Measurements from ENCODE around the gene BCAS3. TPM values are rescaled to one million over a fixed set of nuclear protein-coding genes. Genes with fewer than 3 reads are reported as not detected.
"Not testable (repeated sequence)": the region's sequence is repeated elsewhere in the genome, so short reads cannot be mapped to it uniquely, and the experiment has no call there.

Gene BCAS3
- total RNA-seq, 1 experiment from 2014 or later, result 14.3 TPM

DNA sequence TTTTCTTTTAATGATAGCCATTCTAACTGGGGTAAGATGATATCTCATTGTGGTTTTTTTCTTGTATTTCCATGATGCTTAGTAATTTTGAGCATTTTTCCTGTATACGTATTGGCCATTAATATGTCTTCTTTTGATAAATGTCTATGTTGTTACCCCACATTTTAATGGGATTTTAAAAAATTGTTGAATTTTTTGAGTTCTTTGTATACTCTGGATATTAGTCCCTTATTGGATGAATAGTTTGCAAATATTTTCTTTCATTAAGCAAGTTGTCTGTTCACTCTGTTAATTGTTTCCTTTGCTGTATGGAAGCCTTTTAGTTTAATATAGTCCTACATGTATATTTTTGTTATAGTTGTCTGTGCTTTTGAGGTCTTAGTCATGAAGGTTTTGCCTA is 79.8 kb downstream of the BCAS3 start:
- H3K27ac ChIP-seq, result no peak overlapping the region
- no peaks in the 10 kb centered on the region for H3K9me3 ChIP-seq (replicated peaks)
- DNase-seq (ENCODE audit: low read depth in 1 of 2, low spot score in 2 of 2), result no peak
- H3K36me3 ChIP-seq, result no peaks in the 10 kb centered on the region
- no peaks in the 10 kb centered on the region for H3K27me3 ChIP-seq (replicated peaks)
- no peaks in the 10 kb centered on the region for H3K4me1 ChIP-seq (replicated peaks)
- H3K4me3 ChIP-seq, result no peak overlapping the region

DNA sequence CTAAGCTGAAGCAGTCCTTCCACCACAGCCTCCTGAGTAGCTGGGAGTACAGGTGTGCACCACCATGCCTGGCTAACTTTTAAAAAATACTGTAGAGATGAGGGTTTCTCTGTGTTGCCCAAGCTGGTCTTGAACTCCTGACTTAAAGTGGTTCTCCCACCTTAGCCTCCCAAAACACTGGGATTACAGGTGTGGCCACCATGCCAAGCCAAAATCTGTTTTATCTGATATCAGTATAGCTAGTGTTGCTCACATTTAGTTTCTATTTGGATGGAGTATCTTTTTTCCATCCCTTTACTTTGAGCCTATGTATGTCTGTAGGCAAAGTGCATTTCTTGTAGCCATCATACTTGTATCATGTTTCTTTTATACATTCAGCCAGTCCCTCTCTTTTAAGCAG is 82.1 kb downstream of the BCAS3 start:
- H3K27ac ChIP-seq, result no peak overlapping the region
- H3K36me3 ChIP-seq, result no peaks in the 10 kb centered on the region
- no peak overlapping the region for H3K4me3 ChIP-seq
- H3K9me3 ChIP-seq (replicated peaks), result no peaks in the 10 kb centered on the region
- DNase-seq (ENCODE audit: low read depth in 1 of 2, low spot score in 2 of 2), result no peak
- no peaks in the 10 kb centered on the region for H3K4me1 ChIP-seq (replicated peaks)
- H3K27me3 ChIP-seq (replicated peaks), result no peaks in the 10 kb centered on the region

DNA sequence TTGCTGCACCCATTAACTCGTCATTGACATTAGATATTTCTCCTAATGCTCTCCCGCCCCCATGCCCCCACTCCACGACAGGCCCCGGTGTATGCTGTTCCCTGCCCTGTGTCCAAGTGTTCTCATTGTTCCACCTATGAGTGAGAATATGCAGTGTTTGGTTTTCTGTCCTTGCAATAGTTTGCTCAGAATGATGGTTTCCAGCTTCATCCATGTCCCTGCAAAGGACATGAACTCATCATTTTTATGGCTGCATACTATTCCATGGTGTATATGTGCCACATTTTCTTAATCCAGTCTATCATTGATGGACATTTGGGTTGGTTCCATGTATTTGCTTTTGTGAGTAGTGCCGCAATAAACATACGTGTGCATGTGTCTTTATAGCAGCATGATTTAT is 83.7 kb downstream of the BCAS3 start:
- H3K27ac ChIP-seq; H3K4me3 ChIP-seq; H3K36me3 ChIP-seq; H3K4me1 ChIP-seq (replicated peaks); DNase-seq (ENCODE audit: low read depth in 1 of 2, low spot score in 2 of 2); H3K27me3 ChIP-seq (replicated peaks); H3K9me3 ChIP-seq (replicated peaks): not testable (repeated sequence)

DNA sequence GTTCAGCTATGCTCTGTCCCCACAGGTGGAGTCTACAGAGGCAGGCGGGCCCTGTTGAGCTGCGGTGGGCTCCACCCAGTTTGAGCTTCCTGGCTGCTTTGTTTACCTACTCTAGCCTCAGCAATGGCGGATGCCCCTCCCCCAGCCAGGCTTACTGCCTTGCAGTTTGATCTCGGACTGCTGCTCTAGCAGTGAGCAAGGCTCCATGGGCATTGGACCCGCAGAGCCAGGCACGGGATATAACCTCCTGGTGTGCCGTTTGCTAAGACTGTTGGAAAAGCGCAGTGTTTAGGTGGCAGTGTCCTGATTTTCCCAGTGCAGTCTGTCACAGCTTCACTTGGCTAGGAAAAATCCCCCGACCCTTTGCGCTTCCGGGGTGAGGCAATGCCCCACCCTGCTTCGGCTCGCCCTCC is 89.1 kb downstream of the BCAS3 start:
- no peaks in the 10 kb centered on the region for H3K36me3 ChIP-seq
- no peak overlapping the region for H3K4me3 ChIP-seq
- H3K9me3 ChIP-seq (replicated peaks), result no peaks in the 10 kb centered on the region
- no peaks in the 10 kb centered on the region for H3K4me1 ChIP-seq (replicated peaks)
- no peak for DNase-seq (ENCODE audit: low read depth in 1 of 2, low spot score in 2 of 2)
- no peaks in the 10 kb centered on the region for H3K27me3 ChIP-seq (replicated peaks)
- no peak overlapping the region for H3K27ac ChIP-seq

DNA sequence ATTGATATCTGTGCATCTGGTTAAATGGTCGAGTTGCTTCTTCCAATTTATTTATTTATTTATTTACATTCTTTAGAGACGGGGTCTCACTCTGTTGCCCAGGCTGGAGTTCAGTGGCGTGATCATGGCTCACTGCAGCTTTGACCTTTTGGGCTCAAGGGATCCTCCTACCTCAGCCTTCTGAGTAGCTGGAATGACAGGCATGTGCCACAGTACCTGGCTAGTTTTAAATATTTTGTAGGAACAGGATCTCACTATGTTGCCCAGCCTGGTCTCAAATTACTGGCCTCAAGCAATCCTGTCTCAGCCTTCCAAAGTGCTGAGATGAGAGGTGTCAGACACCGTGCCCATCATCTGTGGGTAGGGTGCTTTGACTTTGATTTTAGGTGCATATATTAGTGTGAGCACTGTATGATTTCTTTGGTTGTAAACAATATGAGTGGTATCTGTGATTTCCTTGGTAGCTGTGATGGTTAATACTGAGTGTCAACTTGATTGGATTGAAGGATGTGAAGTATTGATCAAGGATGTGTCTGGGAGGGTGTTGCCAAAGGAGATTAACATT is 90.2 kb downstream of the BCAS3 start:
- Histone ChIP-seq H3K4me1 (replicated peaks) (no peaks in the 10 kb centered on the region), H3K9me3 (replicated peaks) (no peaks in the 10 kb centered on the region), H3K36me3 (no peaks in the 10 kb centered on the region), H3K27ac (no peak overlapping the region), H3K4me3 (no peak overlapping the region), H3K27me3 (replicated peaks) (no peaks in the 10 kb centered on the region)
- DNase-seq (ENCODE audit: low read depth in 1 of 2, low spot score in 2 of 2), result no peak

DNA sequence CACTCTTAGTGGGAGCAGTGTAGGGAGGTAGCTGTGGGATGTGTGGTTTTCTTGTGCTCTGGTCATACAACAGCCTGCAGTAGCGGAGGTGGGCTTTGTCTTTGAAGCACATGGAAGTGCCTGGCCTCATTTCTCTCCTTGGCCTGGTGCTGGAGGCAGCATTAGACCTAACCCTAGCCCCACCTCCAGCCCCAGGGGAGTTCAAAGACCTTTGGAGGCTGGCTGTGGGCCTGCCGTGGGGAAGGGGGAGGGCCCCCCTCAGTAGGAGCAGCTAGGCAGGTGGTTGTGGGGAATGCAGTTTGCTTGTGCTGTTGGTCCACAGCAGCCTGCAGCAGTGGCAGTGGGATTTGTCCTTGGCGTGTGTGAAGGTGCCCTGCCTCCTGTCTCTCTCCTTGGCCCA is 91.7 kb downstream of the BCAS3 start:
- no peaks in the 10 kb centered on the region for H3K9me3 ChIP-seq (replicated peaks)
- H3K36me3 ChIP-seq, result no peaks in the 10 kb centered on the region
- H3K27ac ChIP-seq, result no peak overlapping the region
- no peaks in the 10 kb centered on the region for H3K4me1 ChIP-seq (replicated peaks)
- no peak for DNase-seq (ENCODE audit: low read depth in 1 of 2, low spot score in 2 of 2)
- no peaks in the 10 kb centered on the region for H3K27me3 ChIP-seq (replicated peaks)
- H3K4me3 ChIP-seq, result no peak overlapping the region

DNA sequence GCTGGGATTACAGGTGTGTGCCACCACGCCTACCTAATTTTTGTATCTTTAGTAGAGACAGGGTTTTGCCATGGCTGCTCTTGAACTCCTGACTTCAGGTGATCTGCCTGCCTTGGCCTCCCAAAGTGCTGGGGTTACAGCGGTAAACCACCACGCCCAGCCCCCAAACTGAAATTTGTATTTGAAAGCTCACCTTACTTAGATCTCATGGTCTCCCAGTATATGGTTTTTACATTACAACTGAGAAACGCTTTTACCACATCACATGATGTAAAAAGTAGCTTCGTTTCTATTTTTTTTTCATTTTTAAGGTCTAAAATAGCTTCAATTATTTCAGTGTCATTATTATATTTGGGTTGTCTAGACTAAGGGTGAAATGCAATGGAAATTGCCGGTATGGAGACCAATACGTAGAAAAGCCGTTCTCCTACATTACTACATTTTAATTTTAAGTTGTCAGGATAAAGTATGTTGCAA is 93.3 kb downstream of the BCAS3 start:
- no peak overlapping the region for H3K27ac ChIP-seq
- no peaks in the 10 kb centered on the region for H3K9me3 ChIP-seq (replicated peaks)
- H3K4me3 ChIP-seq, result no peak overlapping the region
- no peaks in the 10 kb centered on the region for H3K36me3 ChIP-seq
- H3K27me3 ChIP-seq (replicated peaks), result no peaks in the 10 kb centered on the region
- H3K4me1 ChIP-seq (replicated peaks), result no peaks in the 10 kb centered on the region
- DNase-seq (ENCODE audit: low read depth in 1 of 2, low spot score in 2 of 2), result no peak

DNA sequence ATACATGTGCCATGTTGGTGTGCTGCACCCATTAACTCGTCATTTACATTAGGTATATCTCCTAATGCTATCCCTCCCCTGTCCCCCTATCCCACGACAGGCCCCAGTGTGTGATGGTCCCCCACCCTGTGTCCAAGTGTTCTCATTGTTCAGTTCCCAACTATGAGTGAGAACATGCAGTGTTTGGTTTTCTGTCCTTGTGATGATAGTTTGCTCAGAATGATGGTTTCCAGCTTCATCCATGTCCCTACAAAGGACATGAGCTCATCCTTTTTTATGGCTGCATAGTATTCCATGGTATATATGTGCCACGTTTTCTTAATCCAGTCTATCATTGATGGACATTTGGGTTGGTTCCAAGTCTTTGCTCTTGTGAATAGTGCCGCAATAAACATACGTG is 94.0 kb downstream of the BCAS3 start:
- not testable (repeated sequence) for H3K27me3 ChIP-seq (replicated peaks); H3K9me3 ChIP-seq (replicated peaks); H3K27ac ChIP-seq; DNase-seq (ENCODE audit: low read depth in 1 of 2, low spot score in 2 of 2); H3K36me3 ChIP-seq; H3K4me1 ChIP-seq (replicated peaks); H3K4me3 ChIP-seq

DNA sequence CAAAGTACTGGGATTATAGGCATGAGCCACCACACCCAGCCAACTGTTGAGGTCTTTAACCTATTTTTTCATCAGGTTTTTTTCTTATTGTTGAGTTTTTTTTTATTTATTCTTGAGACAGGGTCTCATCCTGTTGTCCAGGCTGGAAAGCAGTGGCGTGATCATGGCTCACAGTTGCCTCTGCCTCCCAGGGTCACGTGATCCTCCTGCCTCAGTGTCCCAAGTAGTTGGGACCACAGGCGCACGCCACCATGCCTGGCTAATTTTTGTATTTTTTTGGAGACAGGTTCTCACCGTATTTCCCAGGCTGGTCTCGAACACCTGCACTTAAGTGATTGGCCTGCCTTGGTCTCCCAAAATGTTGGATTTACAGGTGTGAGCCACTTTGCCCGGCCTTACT is 95.9 kb downstream of the BCAS3 start:
- no peaks in the 10 kb centered on the region for H3K9me3 ChIP-seq (replicated peaks)
- H3K4me1 ChIP-seq (replicated peaks), result no peaks in the 10 kb centered on the region
- H3K36me3 ChIP-seq, result no peaks in the 10 kb centered on the region
- no peak overlapping the region for H3K27ac ChIP-seq
- H3K4me3 ChIP-seq, result no peak overlapping the region
- DNase-seq (ENCODE audit: low read depth in 1 of 2, low spot score in 2 of 2), result no peak
- no peaks in the 10 kb centered on the region for H3K27me3 ChIP-seq (replicated peaks)

DNA sequence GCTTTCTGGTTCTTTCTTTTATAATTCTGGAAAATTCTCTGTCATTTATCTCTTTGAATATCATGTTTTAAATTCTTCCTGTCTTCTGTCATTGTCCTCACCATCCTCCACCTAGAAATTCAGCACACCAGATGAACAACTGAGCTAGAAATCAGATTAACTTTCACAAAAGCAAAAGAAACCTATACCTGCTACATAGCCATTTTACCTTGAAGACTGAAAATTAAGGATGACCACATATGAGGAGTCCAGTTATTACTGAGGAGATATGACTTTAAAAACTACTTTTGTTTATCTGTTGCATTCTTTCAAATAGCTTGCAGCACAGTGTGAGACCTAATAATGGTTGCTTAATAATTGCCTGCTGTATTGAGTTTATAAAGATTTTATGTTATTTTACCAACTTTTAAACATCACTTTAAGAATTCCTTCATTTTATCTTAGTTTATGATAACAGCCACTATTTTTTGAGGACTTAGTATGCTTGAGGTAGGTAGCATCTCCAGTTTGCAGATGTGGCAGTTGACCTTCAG is 104.3 kb downstream of the BCAS3 start:
- H3K4me3 ChIP-seq, result no peak overlapping the region
- H3K9me3 ChIP-seq (replicated peaks), result no peaks in the 10 kb centered on the region
- no peak overlapping the region for H3K27ac ChIP-seq
- no peak for DNase-seq (ENCODE audit: low read depth in 1 of 2, low spot score in 2 of 2)
- H3K27me3 ChIP-seq (replicated peaks), result no peaks in the 10 kb centered on the region
- H3K4me1 ChIP-seq (replicated peaks), result no peaks in the 10 kb centered on the region
- H3K36me3 ChIP-seq, result no peaks in the 10 kb centered on the region

DNA sequence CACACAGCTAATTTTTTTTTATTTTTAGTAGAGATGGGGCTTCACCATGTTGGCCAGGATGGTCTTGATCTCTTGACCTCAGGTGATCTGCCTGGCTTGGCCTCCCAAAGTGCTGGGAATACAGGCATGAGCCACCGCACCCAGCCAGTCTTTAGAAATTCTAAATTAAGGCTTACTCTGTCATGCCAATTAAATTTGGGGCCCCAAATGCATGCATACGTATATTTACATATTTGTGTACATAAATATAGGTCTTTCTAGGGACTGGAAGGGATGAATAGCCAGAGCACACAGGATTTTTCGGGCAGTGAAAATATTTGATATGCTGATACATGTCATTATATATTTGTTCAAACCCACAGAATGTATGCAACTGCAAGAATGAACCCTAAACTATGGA is 105.1 kb downstream of the BCAS3 start:
- no peaks in the 10 kb centered on the region for H3K4me1 ChIP-seq (replicated peaks)
- no peak for DNase-seq (ENCODE audit: low read depth in 1 of 2, low spot score in 2 of 2)
- H3K36me3 ChIP-seq, result no peaks in the 10 kb centered on the region
- no peaks in the 10 kb centered on the region for H3K27me3 ChIP-seq (replicated peaks)
- no peak overlapping the region for H3K4me3 ChIP-seq
- H3K9me3 ChIP-seq (replicated peaks), result no peaks in the 10 kb centered on the region
- no peak overlapping the region for H3K27ac ChIP-seq

DNA sequence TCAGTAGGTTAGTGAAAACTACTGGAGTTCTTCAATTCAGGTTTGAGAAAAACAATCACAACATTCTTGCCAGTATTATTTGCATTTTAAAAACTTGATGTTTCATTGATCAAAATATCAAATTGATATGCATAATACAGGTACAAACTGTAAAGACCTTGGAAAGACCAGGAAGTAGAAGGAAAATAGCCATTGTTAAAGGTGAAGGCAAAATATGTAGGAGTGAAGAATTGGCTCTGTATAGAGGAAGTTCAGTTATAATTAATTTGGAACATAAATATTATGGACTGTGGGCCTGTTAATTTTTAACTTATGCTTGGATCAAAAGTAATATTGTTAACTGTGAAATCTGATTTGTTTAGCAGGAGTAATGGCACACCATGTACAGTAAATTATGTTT is 112.6 kb downstream of the BCAS3 start:
- no peak overlapping the region for H3K27ac ChIP-seq
- H3K4me3 ChIP-seq, result no peak overlapping the region
- H3K4me1 ChIP-seq (replicated peaks), result no peaks in the 10 kb centered on the region
- H3K27me3 ChIP-seq (replicated peaks), result no peaks in the 10 kb centered on the region
- H3K9me3 ChIP-seq (replicated peaks), result no peaks in the 10 kb centered on the region
- DNase-seq (ENCODE audit: low read depth in 1 of 2, low spot score in 2 of 2), result no peak
- no peaks in the 10 kb centered on the region for H3K36me3 ChIP-seq

DNA sequence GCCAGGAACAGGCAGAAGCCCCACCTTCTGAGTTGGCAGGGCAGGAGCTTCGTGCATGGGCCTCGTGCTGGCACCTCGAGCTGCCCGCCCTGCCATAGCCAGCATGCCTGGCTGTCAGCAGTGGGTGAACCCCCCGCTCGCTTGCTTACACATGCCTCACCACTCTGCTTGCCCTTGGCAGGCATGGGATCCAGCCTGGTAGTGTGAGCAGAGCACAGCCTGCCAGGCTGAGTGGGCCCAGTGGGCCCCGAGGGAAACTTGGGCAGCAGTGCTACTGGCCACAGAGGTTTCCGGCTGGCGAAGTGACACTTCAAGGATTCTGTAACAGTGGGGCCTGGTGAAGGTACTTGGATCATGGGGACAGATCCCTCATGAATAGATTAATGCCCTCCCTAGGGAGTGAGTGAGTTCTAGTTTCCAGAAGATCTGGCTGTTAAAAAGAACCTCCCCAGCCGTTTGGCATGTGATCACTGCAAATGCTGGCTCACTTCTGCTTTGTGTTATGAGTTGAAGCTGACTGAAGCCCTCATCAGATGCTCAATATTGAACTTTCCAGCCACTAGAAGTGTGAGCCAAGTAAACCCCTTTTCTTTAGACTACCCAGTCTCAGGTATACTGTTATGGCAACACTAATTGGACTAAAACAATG is 114.7 kb downstream of the BCAS3 start:
- Histone ChIP-seq H3K4me3 (no peak overlapping the region), H3K9me3 (replicated peaks) (no peaks in the 10 kb centered on the region), H3K27ac (no peak overlapping the region), H3K36me3 (no peaks in the 10 kb centered on the region), H3K27me3 (replicated peaks) (no peaks in the 10 kb centered on the region), H3K4me1 (replicated peaks) (no peaks in the 10 kb centered on the region)
- DNase-seq (ENCODE audit: low read depth in 1 of 2, low spot score in 2 of 2), result no peak

DNA sequence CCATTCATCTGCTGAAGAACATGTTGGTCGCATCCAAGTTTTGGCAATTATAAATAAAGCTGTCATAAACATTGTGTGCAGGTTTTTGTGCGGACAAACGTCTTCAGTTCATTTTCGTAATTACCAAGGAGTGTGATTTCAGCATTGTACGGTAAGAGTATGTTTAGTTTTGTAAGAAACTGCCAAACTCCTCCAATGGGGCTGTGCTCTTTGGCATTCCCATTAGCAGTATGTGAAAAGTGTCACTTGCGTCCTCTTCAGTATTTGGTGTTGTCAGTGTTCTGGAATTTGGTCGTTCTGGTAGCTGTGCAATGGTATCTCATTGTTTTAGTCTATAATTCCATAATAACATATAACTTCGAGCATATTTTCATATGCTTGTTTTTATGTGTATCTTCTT is 120.9 kb downstream of the BCAS3 start:
- Histone ChIP-seq H3K27ac (no peak overlapping the region), H3K27me3 (replicated peaks) (no peaks in the 10 kb centered on the region), H3K9me3 (replicated peaks) (no peaks in the 10 kb centered on the region), H3K4me3 (no peak overlapping the region), H3K36me3 (no peaks in the 10 kb centered on the region), H3K4me1 (replicated peaks) (no peaks in the 10 kb centered on the region)
- DNase-seq (ENCODE audit: low read depth in 1 of 2, low spot score in 2 of 2), result no peak

DNA sequence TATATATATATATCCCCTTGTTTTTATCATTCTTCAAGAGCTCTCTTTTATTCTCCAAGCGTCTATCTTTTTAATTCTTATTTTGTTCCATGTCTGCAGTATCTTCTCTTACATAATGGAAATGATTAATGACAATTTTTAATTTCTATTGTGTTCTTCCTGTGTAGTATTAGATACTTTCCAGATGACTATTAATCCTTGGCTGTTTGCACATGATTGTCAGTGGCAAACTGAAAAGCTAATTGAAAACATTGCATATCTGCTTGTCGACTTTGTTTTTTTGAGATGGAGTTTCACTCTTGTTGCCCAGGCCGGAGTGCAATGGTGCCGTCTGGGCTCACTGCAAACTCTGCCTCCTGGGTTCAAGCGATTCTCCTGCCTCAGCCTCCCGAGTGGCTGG is 124.7 kb downstream of the BCAS3 start:
- Histone ChIP-seq H3K27me3 (replicated peaks) (no peaks in the 10 kb centered on the region), H3K4me3 (no peak overlapping the region), H3K9me3 (replicated peaks) (no peaks in the 10 kb centered on the region), H3K27ac (no peak overlapping the region), H3K4me1 (replicated peaks) (no peaks in the 10 kb centered on the region), H3K36me3 (no peaks in the 10 kb centered on the region)
- DNase-seq (ENCODE audit: low read depth in 1 of 2, low spot score in 2 of 2), result no peak

Measured in SJSA1 (cell line).